Esophagus muscularis mucosa (tissue), 4 donors: ENCODE results near the gene AFF1. TPM values are rescaled to one million over a fixed set of nuclear protein-coding genes. Genes with fewer than 3 reads are reported as not detected.

Experiments
- DNase-seq: peaks from one replicate; pipeline ENCODE4 v3.0.0-alpha.2; 2017; ENCODE audit errors: extremely low spot score
- H3K27ac ChIP-seq, 4 donors: fragments of 200-600 bp; sonication (generic); replicated peaks in 1 of 4; 1 replicate in 3 of 4; 2 replicates in 1 of 4; pipeline ENCODE4 v1.5.1; 2016 to 2019; ENCODE audit warnings: mild to moderate bottlenecking in 1 of 4
- H3K27me3 ChIP-seq, 4 donors: fragments of 200-600 bp; sonication (generic); one replicate each; pipeline versions ENCODE4 v1.5.1 to v1.6.0; 2016 to 2019
- H3K36me3 ChIP-seq, 4 donors: fragments of 200-600 bp; sonication (generic); one replicate each; pipeline ENCODE4 v1.5.1; 2016 to 2019
- H3K4me1 ChIP-seq, 4 donors: fragments of 200-600 bp; sonication (generic); one replicate each; pipeline ENCODE4 v1.5.1; 2016 to 2019
- H3K4me3 ChIP-seq, 4 donors: fragments of 200-600 bp; sonication (generic); 1 replicate in 2 of 4; 2 replicates in 2 of 4; pipeline ENCODE4 v1.5.1; 2016 to 2019; ENCODE audit warnings: mild to moderate bottlenecking in 4 of 4, moderate library complexity in 1 of 4
- H3K9me3 ChIP-seq, 4 donors: fragments of 200-600 bp; sonication (generic); 1 replicate in 3 of 4; 2 replicates in 1 of 4; pipeline ENCODE4 v1.5.1; 2016 to 2019
- CTCF ChIP-seq, 3 experiments: fragments of 200-600 bp in 2 of 3; fragments of 450-650 bp in 1 of 3; sonication (generic) in 2 of 3; IDR thresholded peaks; one replicate each; pipeline ENCODE4 v1.5.1; 2017 to 2019; ENCODE audit warnings: antibody characterized with exemption in 3 of 3, mild to moderate bottlenecking in 2 of 3, moderate library complexity in 1 of 3
- EP300 ChIP-seq: sonication (generic); formaldehyde crosslinking; IDR thresholded peaks from one replicate; pipeline ENCODE4 v1.6.1; 2017; ENCODE audit warnings: antibody characterized with exemption
- POLR2A ChIP-seq: fragments of 450-650 bp; IDR thresholded peaks from one replicate; pipeline ENCODE4 v1.6.1; 2017; ENCODE audit warnings: antibody characterized with exemption, moderate library complexity, mild to moderate bottlenecking, low read depth
- POLR2AphosphoS5 ChIP-seq, 2 donors: sonication (generic); formaldehyde crosslinking; IDR thresholded peaks; one replicate each; pipeline ENCODE4 v1.6.1; 2017; ENCODE audit warnings: antibody characterized with exemption in 2 of 2
- WGBS: methylation state at CpG from one replicate; pipeline ENCODE4 v1.1.5; 2018; 5-methylcytosine and 5-hydroxymethylcytosine counted together
- intact Hi-C: fragments of 100-400 bp; cut with DNase I; formaldehyde crosslinking; loops from one replicate; pipeline ENCODE4 v1.15.1; 2023
- total RNA-seq, 4 donors: library from RNA; depleted of rRNA; stranded (reverse); fragments of >200 nt; gene quantifications; one replicate each; pipeline versions ENCODE4 v1.1.0 to v1.2.1, GENCODE V29; 2016

The AFF1 gene
- total RNA-seq, 4 donors from 2014 or later = 53.6 to 85.2 (median 70.6) TPM

DNA sequence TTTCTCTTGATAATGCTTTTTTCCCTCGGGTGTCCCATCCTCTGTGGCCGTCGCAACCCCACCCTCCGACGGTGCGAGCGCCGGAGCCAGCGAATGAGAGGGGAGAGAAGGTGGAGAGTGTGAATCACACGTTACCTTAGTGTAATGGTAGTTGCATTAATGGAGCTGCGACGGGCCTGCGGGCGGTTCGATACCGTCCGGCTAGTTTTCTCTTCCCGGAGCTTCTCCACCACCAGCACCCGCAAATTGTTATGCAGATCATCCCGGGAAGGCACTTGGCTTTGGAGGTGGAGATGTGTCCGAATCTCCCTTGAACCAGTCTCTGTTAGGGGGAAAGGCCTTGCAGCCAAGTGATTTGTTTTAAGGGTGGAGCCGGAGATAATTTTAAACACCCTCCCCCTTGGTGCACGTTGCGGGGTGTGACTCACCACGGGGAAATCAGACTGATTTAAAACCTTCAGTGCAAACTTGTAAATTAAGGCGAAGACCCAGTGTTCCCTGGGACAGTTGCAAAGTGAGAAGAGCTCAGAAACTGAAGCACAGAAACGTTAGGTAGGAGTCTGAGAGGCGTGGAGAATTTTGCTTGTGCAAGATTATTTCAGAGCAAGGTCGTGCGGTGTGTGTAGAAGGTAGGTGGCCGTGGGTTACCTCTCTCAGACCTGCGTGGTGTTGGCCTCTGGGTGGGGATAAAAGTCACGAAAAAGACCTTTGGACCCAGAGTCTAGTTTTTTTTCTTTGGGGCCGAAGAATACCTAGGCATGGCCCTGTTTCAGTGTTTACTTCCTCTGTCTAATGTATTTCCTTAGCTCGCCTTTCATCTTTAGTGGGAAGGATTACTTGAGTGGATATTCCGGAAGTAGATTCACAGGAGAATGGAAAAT lies 1.3 kb downstream of the AFF1 start:
- intact Hi-C loops = loop anchor here (2.0 to 5.0 kb wide), 2 partner anchors 71 to 911 kb away; no protein-coding TSS in a partner anchor
- 13% methylated on average over 36 of the region's 36 CpGs for WGBS
- no peak for TF ChIP-seq POLR2A
- TF ChIP-seq POLR2AphosphoS5 (IDR thresholded peaks at IDR 0.05) = peak; percentile 61 to 78
- no peaks in the 10 kb centered on the region for H3K9me3 ChIP-seq
- H3K36me3 ChIP-seq = peaks cover 0 to 10% (median 5%) of the 10 kb centered on the region in 4 donors
- peaks cover 0 to 3% (median 0%) of the 10 kb centered on the region in 4 donors for H3K27me3 ChIP-seq
- H3K4me3 ChIP-seq = peak overlapping the region; percentile 94 to 99 (median 97)
- H3K4me1 ChIP-seq = peaks cover 29 to 66% (median 55%) of the 10 kb centered on the region in 4 donors
- peak overlapping the region; percentile 97 to 99 (median 99) for H3K27ac ChIP-seq
- peak; percentile 95 for DNase-seq

DNA sequence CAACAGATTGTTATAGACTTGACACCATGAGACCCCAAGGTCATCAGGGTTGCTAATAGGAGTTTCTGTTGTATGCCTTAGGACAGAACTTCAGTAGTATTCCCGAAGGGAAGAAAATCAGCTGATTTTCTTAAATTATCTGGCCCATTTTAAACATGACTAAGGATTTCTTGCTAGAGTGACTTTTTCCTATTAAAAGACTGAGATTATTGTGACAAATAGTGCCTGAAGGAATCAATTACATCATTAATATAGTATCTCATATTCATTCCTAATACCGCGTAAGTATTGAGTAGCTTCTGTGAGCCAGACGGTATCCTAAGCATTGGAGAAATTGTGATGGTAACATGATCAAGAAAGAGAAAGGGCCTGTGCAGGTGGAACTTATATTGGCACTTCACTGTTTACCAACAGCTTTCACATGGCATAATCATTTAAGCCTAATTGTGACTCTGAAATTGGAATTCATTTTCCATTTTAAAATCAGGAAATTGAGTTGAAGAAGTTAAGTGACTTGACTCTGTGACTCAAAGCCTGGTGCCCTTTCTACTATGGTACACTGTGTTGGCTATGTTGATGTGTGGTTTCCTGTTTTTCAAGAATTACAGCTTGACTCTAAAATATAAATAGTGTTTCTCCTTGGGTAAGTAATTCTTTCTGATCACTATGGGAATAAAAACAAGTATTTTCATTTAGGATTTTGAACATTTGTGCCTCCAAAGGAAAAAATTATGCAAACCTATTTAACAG lies 4.1 kb downstream of the AFF1 start:
- H3K36me3 ChIP-seq = no peaks in the 10 kb centered on the region
- no peak for DNase-seq
- H3K4me1 ChIP-seq = peaks cover 30 to 75% (median 53%) of the 10 kb centered on the region in 4 donors
- no peak for TF ChIP-seq EP300
- no peak for TF ChIP-seq POLR2A
- H3K9me3 ChIP-seq = no peaks in the 10 kb centered on the region
- H3K27me3 ChIP-seq = peaks cover 0 to 3% (median 0%) of the 10 kb centered on the region in 4 donors
- intact Hi-C loops = loop anchor here (5.0 kb wide), 1 partner anchor 908 kb away; no protein-coding TSS in a partner anchor
- H3K4me3 ChIP-seq = peak overlapping the region in 1 of 4 donors; percentile 12
- peak overlapping the region; percentile 12 to 49 (median 30) for H3K27ac ChIP-seq
- 74% methylated on average over 4 of the region's 4 CpGs for WGBS

- TF ChIP-seq POLR2AphosphoS5 (IDR thresholded peaks at IDR 0.05) (no peak), POLR2A (no peak), EP300 (no peak), CTCF (IDR thresholded peaks at IDR 0.05) (no peak)
- Histone ChIP-seq H3K4me3 (peak overlapping the region in 1 of 4 donors; percentile 11), H3K9me3 (no peaks in the 10 kb centered on the region), H3K27ac (peak overlapping the region in 2 of 4 donors; percentile 12 to 49), H3K36me3 (no peaks in the 10 kb centered on the region), H3K4me1 (peaks cover 33 to 80% (median 56%) of the 10 kb centered on the region in 4 donors), H3K27me3 (peaks cover 0 to 3% (median 0%) of the 10 kb centered on the region in 4 donors)
- no peak for DNase-seq
- intact Hi-C loops = loop anchor here (5.0 kb wide), 1 partner anchor 907 kb away; no protein-coding TSS in a partner anchor
- WGBS = 84% methylated on average over 8 of the region's 8 CpGs
Observed at GRCh38 chr4:86939729-86940575, 5.1 kb downstream of the AFF1 start.

DNA sequence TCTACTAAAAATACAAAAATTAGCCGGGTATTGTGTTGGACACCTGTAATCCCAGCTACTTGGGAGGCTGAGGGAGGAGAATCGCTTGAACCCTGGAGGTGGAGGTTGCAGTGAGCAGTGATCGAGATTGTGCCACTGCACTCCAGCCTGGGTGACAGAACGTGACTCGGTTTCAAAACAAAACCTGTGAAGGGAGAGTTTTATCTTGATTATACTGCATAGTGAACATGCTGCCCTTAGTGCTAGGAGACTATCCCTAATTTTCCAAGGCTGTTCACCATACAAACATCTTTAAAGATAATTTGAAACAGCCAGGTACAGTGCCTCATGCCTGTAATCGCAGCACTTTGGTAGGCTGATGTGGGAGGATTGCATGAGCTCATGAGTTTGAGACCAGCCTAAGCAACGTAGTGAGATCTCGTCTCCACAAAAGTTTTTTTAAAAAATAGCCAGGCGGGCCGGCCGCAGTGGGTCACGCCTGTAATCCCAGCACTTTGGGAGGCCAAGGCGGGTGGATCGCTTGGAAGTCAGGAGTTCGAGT lies 6.2 kb downstream of the AFF1 start:
- no peaks in the 10 kb centered on the region for H3K36me3 ChIP-seq
- H3K27me3 ChIP-seq = no peaks in the 10 kb centered on the region
- 93% methylated on average over 15 of the region's 15 CpGs for WGBS
- no peak overlapping the region for H3K27ac ChIP-seq
- H3K9me3 ChIP-seq = no peaks in the 10 kb centered on the region
- intact Hi-C loops = no loop called here
- H3K4me1 ChIP-seq = peaks cover 37 to 88% (median 62%) of the 10 kb centered on the region in 4 donors
- H3K4me3 ChIP-seq = no peak overlapping the region
- TF ChIP-seq POLR2A (no peak), POLR2AphosphoS5 (IDR thresholded peaks at IDR 0.05) (no peak), EP300 (no peak), CTCF (IDR thresholded peaks at IDR 0.05) (no peak)
- DNase-seq = no peak

DNA sequence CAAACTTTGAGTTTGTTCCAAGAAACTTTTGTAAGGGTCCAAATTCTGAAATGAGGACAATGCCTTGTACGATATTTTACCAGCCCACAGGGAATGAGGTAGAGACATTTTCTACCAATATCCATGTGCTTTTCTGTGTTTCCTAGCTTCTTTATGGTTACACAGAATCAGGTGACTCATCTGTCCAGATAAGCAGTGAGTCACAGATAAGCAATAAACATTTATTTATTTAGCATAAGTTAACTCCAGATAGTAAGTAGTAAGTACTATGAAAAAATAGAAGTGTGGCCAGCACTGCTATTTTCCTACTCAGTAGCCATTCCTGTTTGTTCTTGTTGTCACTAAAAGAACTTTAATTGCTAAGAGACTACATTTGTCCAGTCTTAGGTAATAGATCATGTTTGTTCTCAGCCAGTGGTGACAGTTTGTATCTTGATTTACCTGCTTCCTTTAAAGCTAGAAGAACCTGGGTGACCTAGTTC lies 7.4 kb downstream of the AFF1 start:
- Histone ChIP-seq H3K4me1 (peaks cover 43 to 86% (median 56%) of the 10 kb centered on the region in 4 donors), H3K36me3 (no peaks in the 10 kb centered on the region), H3K9me3 (no peaks in the 10 kb centered on the region), H3K4me3 (no peak overlapping the region), H3K27ac (no peak overlapping the region), H3K27me3 (no peaks in the 10 kb centered on the region)
- no peak for DNase-seq
- WGBS = 86% methylated on average over 1 of the region's 1 CpG
- TF ChIP-seq POLR2AphosphoS5 (IDR thresholded peaks at IDR 0.05) = no peak
- TF ChIP-seq POLR2A = no peak
- TF ChIP-seq EP300 = no peak
- intact Hi-C loops = no loop called here
